Prostate gland (tissue), 2 donors: ENCODE data around the gene LDB2.

Source experiments
- POLR2AphosphoS5 ChIP-seq: sonication (generic); formaldehyde crosslinking; IDR thresholded peaks from one replicate; pipeline ENCODE4 v1.6.1; 2017; ENCODE audit warnings: antibody characterized with exemption
- TF ChIP-seq, protein P1 (sequence below), 4 experiments: fragments of 200-600 bp in 2 of 4; fragments of 450-650 bp in 2 of 4; sonication (generic) in 2 of 4; IDR thresholded peaks; 1 replicate in 3 of 4; 2 replicates in 1 of 4; pipeline ENCODE4 v1.5.1; 2016 to 2019; ENCODE audit warnings: antibody characterized with exemption in 4 of 4, mild to moderate bottlenecking in 2 of 4, moderate library complexity in 2 of 4

GRCh38 chr4:16530688-16531635 lies 367.5 kb downstream of the LDB2 start:
- TF ChIP-seq, protein P1, sequence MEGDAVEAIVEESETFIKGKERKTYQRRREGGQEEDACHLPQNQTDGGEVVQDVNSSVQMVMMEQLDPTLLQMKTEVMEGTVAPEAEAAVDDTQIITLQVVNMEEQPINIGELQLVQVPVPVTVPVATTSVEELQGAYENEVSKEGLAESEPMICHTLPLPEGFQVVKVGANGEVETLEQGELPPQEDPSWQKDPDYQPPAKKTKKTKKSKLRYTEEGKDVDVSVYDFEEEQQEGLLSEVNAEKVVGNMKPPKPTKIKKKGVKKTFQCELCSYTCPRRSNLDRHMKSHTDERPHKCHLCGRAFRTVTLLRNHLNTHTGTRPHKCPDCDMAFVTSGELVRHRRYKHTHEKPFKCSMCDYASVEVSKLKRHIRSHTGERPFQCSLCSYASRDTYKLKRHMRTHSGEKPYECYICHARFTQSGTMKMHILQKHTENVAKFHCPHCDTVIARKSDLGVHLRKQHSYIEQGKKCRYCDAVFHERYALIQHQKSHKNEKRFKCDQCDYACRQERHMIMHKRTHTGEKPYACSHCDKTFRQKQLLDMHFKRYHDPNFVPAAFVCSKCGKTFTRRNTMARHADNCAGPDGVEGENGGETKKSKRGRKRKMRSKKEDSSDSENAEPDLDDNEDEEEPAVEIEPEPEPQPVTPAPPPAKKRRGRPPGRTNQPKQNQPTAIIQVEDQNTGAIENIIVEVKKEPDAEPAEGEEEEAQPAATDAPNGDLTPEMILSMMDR (IDR thresholded peaks at IDR 0.05), result no peak
- no peak for TF ChIP-seq POLR2AphosphoS5
